HCT116 (cell line): ENCODE measurements around the gene HMGCLL1. TPM values are rescaled to one million over a fixed set of nuclear protein-coding genes. Genes with fewer than 3 reads are reported as not detected.

ENCODE experiments used
- ATAC-seq: fragments of 200-7000 bp; cut with Tn5 transposase; 2 replicates; pipeline ENCODE4 v1.9.1; 2020; ENCODE audit warnings: mild to moderate bottlenecking, moderate library complexity
- BruUV-seq: library from RNA; stranded (reverse); fragments of 400-500 nt; replicated peaks from 2 replicates; lab custom pipeline; 2021; lab: Mats Ljungman, UMichigan
- CTCF ChIA-PET: fragments of 300-600 bp; sonication (Branson Sonifier 250); formaldehyde crosslinking; loops from one replicate; lab custom pipeline; 2021; ENCODE audit warnings: antibody characterized with exemption; lab: Charles Lee
- POLR2A ChIA-PET: fragments of 300-600, 350-600 bp; sonication (Branson Sonifier 250); formaldehyde crosslinking; loops from one replicate; lab custom pipeline; 2021; ENCODE audit warnings: antibody characterized with exemption; lab: Charles Lee
- RAD21 ChIA-PET, 2 experiments: fragments of 300-600 bp; sonication (Branson Sonifier 250); formaldehyde crosslinking; loops; one replicate each; lab custom pipeline; 2023; ENCODE audit warnings: low total read pairs in 2 of 2; ENCODE audit not compliant: uncharacterized antibody in 2 of 2, unreplicated experiment in 2 of 2, low non-redundant PET in 1 of 2; lab: Charles Lee
- DNase-seq: peaks from one replicate; pipeline ENCODE4 v3.0.0-alpha.2; 2010; ENCODE audit warnings: low read depth, low spot score
- H2AFZ ChIP-seq: fragments of 200-600 bp; shearing (Covaris generic), sonication (generic); 2 replicates; pipeline ENCODE4 v1.6.1; 2017; ENCODE audit warnings: low read depth, mixed run types, mixed read lengths, antibody characterized with exemption, low read length; ENCODE audit not compliant: poor library complexity, severe bottlenecking
- H3K27ac ChIP-seq: 2 replicates; pipeline ENCODE4 v1.5.1; 2012; ENCODE audit warnings: low read depth, low read length
- H3K27me3 ChIP-seq: fragments of 200-600 bp; sonication (generic); 2 replicates; pipeline ENCODE4 v1.6.1; 2016; ENCODE audit warnings: mixed run types, low read length, mixed read lengths; ENCODE audit not compliant: insufficient read depth
- H3K36me3 ChIP-seq, 2 experiments: fragments of 200-500 bp in 1 of 2; fragments of 200-600 bp in 1 of 2; sonication (Bioruptor generic) in 1 of 2; sonication (generic) in 1 of 2; 2 replicates each; pipeline versions ENCODE4 v1.5.1 to v1.6.1; 2014 to 2016; ENCODE audit warnings: low read length in 2 of 2, inconsistent platforms in 1 of 2, mixed read lengths in 1 of 2, mixed run types in 1 of 2; ENCODE audit not compliant: insufficient read depth in 2 of 2, control insufficient read depth in 1 of 2
- H3K4me1 ChIP-seq, 2 experiments: fragments of 200-600 bp in 1 of 2; sonication (generic) in 1 of 2; 2 replicates each; pipeline versions ENCODE4 v1.5.1 to v1.6.1; 2012 to 2017; ENCODE audit warnings: low read length in 2 of 2, inconsistent platforms in 1 of 2, mild to moderate bottlenecking in 1 of 2, mixed read lengths in 1 of 2, mixed run types in 1 of 2, moderate library complexity in 1 of 2; ENCODE audit not compliant: insufficient read depth in 2 of 2, control insufficient read depth in 1 of 2
- H3K4me2 ChIP-seq: fragments of 200-600 bp; sonication (generic); 2 replicates; pipeline ENCODE4 v1.6.1; 2017; ENCODE audit warnings: mixed run types, low read length, mixed read lengths
- H3K4me3 ChIP-seq, 2 experiments: fragments of 200-600 bp in 1 of 2; sonication (generic) in 1 of 2; replicated peaks in 1 of 2; 2 replicates each; pipeline ENCODE4 v1.5.1; 2011 to 2016; ENCODE audit warnings: low read length in 2 of 2, control low read depth in 1 of 2, low read depth in 1 of 2, mild to moderate bottlenecking in 1 of 2, mixed read lengths in 1 of 2, mixed run types in 1 of 2
- H3K79me2 ChIP-seq: fragments of 200-600 bp; sonication (generic); 2 replicates; pipeline ENCODE4 v1.6.1; 2017; ENCODE audit warnings: mild to moderate bottlenecking, mixed run types, low read length, moderate library complexity, mixed read lengths; ENCODE audit not compliant: insufficient read depth
- H3K9ac ChIP-seq: fragments of 200-600 bp; sonication (generic); 2 replicates; pipeline ENCODE4 v1.6.1; 2016; ENCODE audit warnings: low read length, mixed read lengths
- H3K9me2 ChIP-seq: fragments of 200-600 bp; sonication (generic), shearing (Covaris generic); 2 replicates; pipeline ENCODE4 v1.6.1; 2017; ENCODE audit warnings: mixed run types, mild to moderate bottlenecking, moderate library complexity; ENCODE audit not compliant: insufficient read depth
- H3K9me3 ChIP-seq, 2 experiments: fragments of 200-500 bp in 1 of 2; fragments of 200-600 bp in 1 of 2; sonication (Bioruptor generic) in 1 of 2; sonication (generic) in 1 of 2; 2 replicates each; pipeline ENCODE4 v1.6.1; 2014 to 2017; ENCODE audit warnings: low read length in 2 of 2, mixed read lengths in 2 of 2, inconsistent platforms in 1 of 2, low read depth in 1 of 2, mild to moderate bottlenecking in 1 of 2, mixed run types in 1 of 2, moderate library complexity in 1 of 2; ENCODE audit not compliant: control insufficient read depth in 1 of 2, insufficient read depth in 1 of 2
- H4K20me1 ChIP-seq: fragments of 200-600 bp; sonication (generic), shearing (Covaris generic); 2 replicates; pipeline ENCODE4 v1.6.1; 2017; ENCODE audit warnings: mixed run types, mild to moderate bottlenecking, moderate library complexity; ENCODE audit not compliant: insufficient read depth
- CEBPB ChIP-seq: IDR thresholded peaks from 2 replicates; pipeline ENCODE4 v1.6.1; 2012; ENCODE audit warnings: low read depth
- EGR1 ChIP-seq: IDR thresholded peaks from 2 replicates; pipeline ENCODE4 v1.6.1; 2012; ENCODE audit warnings: low read depth
- ELF1 ChIP-seq: IDR thresholded peaks from 2 replicates; pipeline ENCODE4 v1.6.1; 2012; ENCODE audit warnings: low read depth, borderline replicate concordance
- POLR2AphosphoS5 ChIP-seq: IDR thresholded peaks from 2 replicates; pipeline ENCODE4 v1.6.1; 2011; ENCODE audit warnings: mild to moderate bottlenecking, low read depth, low read length, moderate library complexity
- RAD21 ChIP-seq: IDR thresholded peaks from 2 replicates; pipeline ENCODE4 v1.6.1; 2012; ENCODE audit warnings: low read depth, mild to moderate bottlenecking
- SIN3A ChIP-seq: IDR thresholded peaks from 2 replicates; pipeline ENCODE4 v1.6.1; 2012; ENCODE audit warnings: low read depth
- SP1 ChIP-seq: IDR thresholded peaks from 2 replicates; pipeline ENCODE4 v1.6.1; 2012; ENCODE audit warnings: low read depth
- SRF ChIP-seq: IDR thresholded peaks from 2 replicates; pipeline ENCODE4 v1.6.1; 2012; ENCODE audit warnings: low read depth
- YY1 ChIP-seq: IDR thresholded peaks from 2 replicates; pipeline ENCODE4 v1.6.1; 2011; ENCODE audit warnings: low read length, low read depth, moderate library complexity, mild to moderate bottlenecking; ENCODE audit not compliant: insufficient replicate concordance; ENCODE audit errors: extremely low read depth
- ZNF274 ChIP-seq: fragments of 200-500 bp; sonication (Bioruptor generic); IDR thresholded peaks from 2 replicates; pipeline ENCODE4 v1.6.1; 2014; ENCODE audit warnings: mild to moderate bottlenecking, low read depth, low read length, inconsistent platforms
- intact Hi-C: fragments of 100-400 bp; cut with micrococcal nuclease; formaldehyde crosslinking; loops from 2 replicates; pipeline ENCODE4 v1.10.0; 2022
- total RNA-seq: library from RNA; stranded (reverse); gene quantifications from one replicate; pipeline ENCODE4 v1.2.1, GENCODE V29; 2021; ENCODE audit not compliant: unreplicated experiment
- TF ChIP-seq, protein P1 (sequence below): IDR thresholded peaks from 2 replicates; pipeline ENCODE4 v1.6.1; 2011; ENCODE audit warnings: mild to moderate bottlenecking, low read length, moderate library complexity; ENCODE audit not compliant: insufficient replicate concordance; ENCODE audit errors: extremely low read depth

Gene HMGCLL1
- total RNA-seq, 1 experiment from 2014 or later, result not detected

DNA sequence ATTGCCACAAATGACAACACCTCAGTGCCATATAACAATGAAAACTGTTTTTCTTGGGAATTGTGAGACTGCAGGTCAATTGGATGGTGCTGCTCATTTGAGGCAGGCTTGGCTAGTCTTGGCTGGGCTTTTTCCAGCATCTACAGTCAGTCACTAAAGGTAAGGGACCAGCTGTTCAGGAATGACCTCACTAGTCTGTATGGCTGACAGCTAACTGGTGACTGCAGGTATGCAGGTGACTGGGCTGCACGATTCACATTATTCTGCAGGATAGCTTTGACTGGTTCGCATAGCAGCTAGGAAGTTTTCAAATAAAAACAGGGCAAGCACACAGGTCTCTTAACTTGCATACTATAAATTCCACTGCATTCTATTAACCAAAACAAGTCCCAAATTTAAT lies 22.1 kb upstream of the HMGCLL1 start:
- no peaks in the 10 kb centered on the region for H3K4me1 ChIP-seq
- POLR2A ChIA-PET, result no interaction called here
- peaks cover 36% of the 10 kb centered on the region for H3K27me3 ChIP-seq
- no peak for DNase-seq
- BruUV-seq, result no TSS peak
- no peaks in the 10 kb centered on the region for H4K20me1 ChIP-seq
- H3K9me3 ChIP-seq, result no peaks in the 10 kb centered on the region
- no peak for TF ChIP-seq ZNF274
- no peak for TF ChIP-seq YY1
- TF ChIP-seq POLR2AphosphoS5, result no peak
- TF ChIP-seq SIN3A, result no peak
- no peak for TF ChIP-seq EGR1
- TF ChIP-seq, protein P1, sequence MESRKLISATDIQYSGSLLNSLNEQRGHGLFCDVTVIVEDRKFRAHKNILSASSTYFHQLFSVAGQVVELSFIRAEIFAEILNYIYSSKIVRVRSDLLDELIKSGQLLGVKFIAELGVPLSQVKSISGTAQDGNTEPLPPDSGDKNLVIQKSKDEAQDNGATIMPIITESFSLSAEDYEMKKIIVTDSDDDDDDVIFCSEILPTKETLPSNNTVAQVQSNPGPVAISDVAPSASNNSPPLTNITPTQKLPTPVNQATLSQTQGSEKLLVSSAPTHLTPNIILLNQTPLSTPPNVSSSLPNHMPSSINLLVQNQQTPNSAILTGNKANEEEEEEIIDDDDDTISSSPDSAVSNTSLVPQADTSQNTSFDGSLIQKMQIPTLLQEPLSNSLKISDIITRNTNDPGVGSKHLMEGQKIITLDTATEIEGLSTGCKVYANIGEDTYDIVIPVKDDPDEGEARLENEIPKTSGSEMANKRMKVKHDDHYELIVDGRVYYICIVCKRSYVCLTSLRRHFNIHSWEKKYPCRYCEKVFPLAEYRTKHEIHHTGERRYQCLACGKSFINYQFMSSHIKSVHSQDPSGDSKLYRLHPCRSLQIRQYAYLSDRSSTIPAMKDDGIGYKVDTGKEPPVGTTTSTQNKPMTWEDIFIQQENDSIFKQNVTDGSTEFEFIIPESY, result no peak
- no peak for TF ChIP-seq SRF
- no peak for TF ChIP-seq ELF1
- TF ChIP-seq SP1, result no peak
- TF ChIP-seq CEBPB, result no peak
- no peak for TF ChIP-seq RAD21
- TF ChIP-seq, all 23 proteins: peak for 0
- no peak overlapping the region for H3K9ac ChIP-seq
- no peaks in the 10 kb centered on the region for H3K36me3 ChIP-seq
- no peaks in the 10 kb centered on the region for H3K79me2 ChIP-seq
- no peak overlapping the region for H3K4me2 ChIP-seq
- H3K27ac ChIP-seq, result no peak overlapping the region
- no peak for ATAC-seq
- RAD21 ChIA-PET, result no interaction called here
- H3K9me2 ChIP-seq, result no peaks in the 10 kb centered on the region
- intact Hi-C loops, result no loop called here
- H2AFZ ChIP-seq, result no peak overlapping the region
- CTCF ChIA-PET, result interaction anchor here (2.0 kb wide), 1 partner anchor 16 kb away, joined by 5 read pairs; no protein-coding TSS in a partner anchor
- no peak overlapping the region for H3K4me3 ChIP-seq
